ENCODE results near the gene LGALS12.
"Not testable (repeated sequence)": the region's sequence is repeated elsewhere in the genome, so short reads cannot be mapped to it uniquely, and the experiment has no call there.

Gene LGALS12

DNA sequence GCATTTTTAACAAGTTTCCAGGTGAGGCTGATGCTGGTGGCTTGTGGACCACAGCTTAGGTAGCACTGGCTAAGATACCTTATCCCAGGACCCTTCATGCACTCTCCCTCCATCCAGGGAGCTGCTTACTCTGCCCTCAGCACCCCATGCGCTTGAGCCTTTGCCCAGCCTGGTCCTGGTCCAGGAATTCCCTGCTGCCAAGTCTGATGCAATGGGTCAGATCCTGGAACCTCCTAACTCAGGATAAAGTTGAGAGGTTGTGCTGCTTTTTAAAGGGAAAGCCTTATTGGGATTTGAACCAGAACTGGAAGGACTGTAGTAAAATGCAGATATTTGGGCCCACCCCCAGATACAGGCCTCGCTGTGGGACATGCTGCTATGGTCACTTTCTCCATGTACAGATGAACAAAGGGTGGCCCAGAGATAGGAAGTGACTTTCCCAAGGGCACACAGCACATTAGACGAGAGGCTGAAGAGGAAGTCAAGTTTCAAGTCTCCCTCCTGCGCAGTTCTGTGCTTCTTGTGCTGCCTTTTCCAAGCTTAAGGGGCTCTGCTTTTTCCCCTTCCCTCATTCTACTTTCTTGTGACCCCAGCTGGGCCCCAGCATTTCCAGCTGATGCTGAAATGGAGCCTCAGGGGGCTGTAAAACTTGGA, 824 bp upstream of the LGALS12 start:
- DNase-seq (ENCODE audit: low read depth, low spot score): peak; percentile 19

DNA sequence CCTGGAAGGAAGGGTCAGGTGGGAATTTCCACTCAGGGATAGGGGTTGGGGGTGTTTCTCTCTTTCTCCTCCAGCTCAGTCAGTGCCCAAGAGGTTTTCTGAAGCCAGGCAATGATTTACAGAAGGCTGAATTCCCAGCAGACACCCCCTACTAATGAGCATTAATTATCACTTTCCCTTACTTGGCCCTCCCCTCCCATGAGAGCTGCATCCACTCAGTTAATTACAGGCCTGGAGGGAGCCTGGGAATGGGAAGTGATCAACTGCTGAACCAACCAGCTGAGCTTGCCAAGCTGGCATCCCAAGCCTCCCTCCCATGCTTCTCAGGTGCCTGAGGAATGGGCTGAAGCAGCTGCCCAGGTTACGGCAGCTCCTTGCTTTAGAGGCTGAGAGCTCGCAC, 992 bp downstream of the LGALS12 start:
- no peak for DNase-seq (ENCODE audit: low read depth, low spot score)

DNA sequence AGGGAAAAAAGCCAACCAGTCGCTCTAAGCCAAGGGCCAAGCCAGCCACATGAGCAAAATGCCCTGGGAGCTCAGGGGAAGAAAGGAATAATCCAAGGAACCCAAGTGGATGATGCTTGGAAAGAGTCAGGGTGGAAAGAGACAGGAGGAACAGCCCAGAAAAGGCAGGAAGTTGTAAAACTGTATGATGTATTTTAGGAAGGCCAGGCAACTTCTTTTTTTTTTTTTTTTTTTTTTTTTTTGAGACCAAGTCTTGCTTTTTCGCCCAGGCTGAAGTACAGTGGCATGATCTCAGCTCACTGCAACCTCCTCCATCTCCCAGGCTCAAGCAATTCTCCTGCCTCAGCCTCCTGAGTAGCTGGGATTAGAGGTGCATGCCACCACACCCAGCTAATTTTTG, 1.6 kb downstream of the LGALS12 start:
- no peak for DNase-seq (ENCODE audit: low read depth, low spot score)

DNA sequence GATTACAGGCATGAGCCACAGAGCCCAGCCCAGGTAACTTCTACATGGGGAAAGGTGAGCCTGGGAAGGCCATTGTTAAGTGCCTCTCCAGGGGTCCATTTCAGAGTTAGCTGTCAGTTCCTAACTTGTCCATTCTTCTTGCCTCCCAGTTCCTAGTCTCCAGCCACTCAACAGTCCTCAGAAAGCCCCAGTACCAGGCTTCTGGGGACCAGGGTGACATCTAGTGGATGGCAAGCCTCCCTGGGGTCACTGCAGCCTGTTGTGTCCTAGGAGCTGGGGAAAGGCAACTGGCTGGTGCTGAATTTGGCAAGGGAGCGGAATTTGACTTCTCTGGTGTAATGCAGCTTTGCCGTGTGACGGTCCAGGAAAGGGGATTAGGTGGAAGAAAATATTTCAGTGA, 2.1 kb downstream of the LGALS12 start:
- peak; percentile 42 for DNase-seq (ENCODE audit: low read depth, low spot score)

DNA sequence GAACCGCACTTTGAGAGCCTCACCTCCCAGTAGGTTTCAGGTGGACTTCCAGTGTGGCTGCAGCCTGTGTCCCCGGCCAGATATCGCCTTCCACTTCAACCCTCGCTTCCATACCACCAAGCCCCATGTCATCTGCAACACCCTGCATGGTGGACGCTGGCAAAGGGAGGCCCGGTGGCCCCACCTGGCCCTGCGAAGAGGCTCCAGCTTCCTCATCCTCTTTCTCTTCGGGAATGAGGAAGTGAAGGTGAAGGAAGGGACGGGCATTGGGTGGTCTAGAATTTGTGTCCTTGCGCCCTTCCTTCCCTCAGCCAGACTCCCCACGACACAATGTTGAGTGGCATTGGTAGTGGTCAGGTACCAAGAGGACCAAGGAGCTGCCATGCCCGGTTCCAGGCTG, 2.9 kb downstream of the LGALS12 start:
- DNase-seq (ENCODE audit: low read depth, low spot score): no peak

DNA sequence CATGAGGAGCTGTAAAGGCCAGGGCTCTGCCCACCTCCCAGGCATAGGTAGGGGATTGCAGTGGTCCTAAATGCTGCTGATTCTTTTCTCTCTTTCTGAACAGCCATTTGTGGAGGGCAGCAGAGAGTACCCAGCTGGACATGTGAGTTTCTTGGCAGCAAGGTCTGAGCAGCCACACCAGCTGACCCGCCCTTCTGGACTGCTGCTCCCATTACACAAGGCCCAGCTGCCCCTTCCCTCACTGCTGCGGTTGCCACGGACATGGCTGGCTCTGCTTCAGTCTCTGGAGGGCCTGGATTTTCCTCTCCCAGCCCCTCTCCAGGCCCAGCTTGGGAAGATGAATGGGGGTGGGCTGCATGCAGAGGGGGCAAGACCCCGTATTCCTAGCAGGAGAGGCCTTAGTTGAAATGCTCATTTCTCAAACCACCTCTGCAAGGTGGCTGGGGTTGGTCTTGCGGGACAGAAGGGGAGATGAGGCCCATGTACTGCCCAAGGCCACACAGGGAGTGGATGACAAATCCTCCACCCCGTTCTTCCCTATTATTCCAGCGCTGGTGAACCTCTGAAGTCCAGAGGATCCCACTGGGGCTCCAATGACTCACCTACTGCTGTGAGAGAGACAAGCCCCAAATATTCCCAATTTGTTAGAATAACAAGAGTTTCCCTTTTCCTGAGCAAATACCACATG, 4.6 kb downstream of the LGALS12 start:
- peak; percentile 46 for DNase-seq (ENCODE audit: low read depth, low spot score)

DNA sequence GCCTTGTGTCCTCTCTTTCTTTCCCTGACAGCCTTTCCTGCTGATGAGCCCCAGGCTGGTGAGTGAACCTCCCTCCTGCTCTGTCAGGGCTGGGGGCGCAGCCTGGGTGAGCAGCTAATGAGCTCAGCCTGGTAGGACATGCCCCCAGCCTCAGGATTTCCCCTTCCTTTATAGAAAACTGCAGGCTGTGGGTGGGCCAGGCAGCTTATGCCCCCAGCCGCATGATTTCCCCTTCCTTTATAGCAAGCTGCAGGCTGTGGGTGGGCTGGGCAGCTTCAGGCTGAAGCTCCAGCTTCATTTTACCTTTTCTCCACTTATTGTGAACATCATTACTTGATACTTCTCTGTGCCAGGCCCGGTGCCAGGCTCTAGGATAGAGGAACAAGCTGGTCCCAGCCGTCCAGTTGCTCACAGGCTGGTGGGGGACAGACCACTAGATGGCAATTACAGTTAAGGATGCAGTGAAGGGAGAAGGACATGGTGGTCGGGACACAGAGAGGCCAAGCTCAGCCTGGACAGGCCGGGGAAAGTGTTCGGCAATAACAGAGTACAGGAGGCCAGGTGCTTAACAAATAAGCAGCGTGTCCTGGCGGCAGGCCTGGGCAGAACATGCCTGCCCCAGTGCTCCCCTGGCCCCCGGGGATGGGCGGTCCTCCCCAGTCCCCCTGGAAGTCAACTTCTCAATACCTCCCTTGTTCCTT, 5.3 kb downstream of the LGALS12 start:
- no peak for DNase-seq (ENCODE audit: low read depth, low spot score)

DNA sequence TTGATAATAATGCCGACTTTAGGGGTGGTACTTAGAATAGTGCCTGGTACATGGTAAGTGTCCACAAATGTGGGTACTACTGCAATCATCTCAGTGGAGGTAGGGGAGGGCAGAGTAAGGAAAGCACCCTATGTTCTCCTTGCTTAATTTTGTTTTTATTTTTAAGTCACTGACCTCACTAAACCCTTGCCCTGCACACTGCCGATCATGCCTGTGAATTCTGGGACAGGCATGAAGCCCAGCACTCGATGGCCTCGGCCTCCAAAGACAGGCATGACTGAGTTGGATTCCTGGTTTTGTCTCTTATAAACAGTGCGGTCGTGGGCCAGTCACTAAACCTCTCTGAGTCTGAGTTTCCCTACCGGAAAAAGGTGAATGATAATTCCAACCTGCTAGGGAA, 6.9 kb downstream of the LGALS12 start:
- no peak for DNase-seq (ENCODE audit: low read depth, low spot score)

DNA sequence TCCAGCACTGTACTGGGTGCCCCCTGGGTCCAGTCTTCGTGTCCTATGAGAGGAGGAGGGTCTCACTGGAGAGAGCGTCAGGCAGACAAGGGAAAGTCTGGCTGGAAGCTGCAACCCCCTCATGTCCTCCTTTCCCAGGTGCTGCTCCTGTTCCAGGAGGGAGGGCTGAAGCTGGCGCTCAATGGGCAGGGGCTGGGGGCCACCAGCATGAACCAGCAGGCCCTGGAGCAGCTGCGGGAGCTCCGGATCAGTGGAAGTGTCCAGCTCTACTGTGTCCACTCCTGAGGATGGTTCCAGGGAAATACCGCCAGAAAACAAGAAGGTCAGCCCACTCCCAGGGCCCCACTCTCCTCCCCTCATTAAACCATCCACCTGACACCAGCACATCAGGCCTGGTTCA, 10.2 kb downstream of the LGALS12 start:
- no peak for DNase-seq (ENCODE audit: low read depth, low spot score)

DNA sequence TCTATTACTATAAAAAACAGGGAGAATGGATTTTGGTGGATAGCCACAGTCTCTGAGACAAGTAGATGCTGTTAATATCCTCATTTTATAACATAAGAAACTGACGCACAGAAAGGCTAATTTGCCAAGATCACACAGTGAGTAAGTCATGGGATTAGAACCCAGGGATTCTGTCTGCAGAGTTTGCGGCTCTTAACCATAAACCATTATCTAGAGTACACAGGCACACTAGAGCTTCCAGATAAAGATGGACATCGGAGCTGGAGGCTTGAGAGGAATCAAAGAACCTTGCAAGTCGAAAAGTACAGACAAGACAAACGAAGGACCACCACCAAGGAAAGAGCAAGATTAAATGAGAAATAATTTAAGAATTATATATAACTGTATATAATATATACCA, 11.3 kb downstream of the LGALS12 start:
- no peak for DNase-seq (ENCODE audit: low read depth, low spot score)

DNA sequence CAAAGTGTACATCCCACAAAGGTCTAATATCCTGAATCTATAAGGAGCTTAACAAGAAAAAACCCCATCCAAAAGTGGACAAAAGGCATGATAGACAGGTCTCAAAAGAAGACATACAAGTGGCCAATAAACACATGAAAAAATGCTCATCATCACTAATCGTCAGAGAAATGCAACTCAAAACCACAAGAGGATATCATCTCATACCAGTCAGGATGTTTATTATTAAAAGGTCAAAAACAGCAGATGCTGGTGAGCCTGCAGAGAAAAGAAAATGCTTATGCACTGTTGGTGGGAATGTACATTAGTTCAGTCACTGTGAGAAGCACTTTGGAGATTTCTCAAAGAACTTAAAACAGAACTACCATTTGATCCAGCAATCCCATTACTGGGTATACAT, 12.7 kb downstream of the LGALS12 start:
- DNase-seq (ENCODE audit: low read depth, low spot score): peak; percentile 39

DNA sequence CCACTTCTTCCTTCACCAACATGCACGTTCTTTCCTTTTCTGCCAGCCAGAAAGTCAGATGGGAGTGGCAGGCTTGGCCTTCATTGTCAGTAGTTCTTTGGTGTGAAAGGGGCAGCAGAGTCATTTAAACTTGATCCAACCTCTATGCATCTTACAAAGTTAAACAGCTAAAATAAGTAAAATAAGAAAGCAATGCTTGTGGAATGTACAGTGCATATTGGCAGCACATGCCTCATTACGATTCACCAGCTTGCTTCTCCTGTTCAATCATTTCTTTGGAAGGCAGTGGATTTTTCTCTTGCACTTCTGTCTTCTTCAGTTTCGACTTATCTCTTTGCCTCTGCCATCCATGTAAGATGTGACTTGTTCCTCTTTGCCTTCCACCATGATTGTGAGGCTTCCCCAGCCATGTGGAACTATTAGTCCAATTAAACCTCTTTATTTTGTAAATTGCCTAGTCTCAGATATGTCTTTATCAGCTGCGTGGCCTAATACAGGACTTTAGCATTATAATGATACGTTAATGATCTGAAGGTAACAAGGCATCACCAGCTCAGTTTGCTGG, 14.8 kb downstream of the LGALS12 start:
- DNase-seq (ENCODE audit: low read depth, low spot score): no peak

DNA sequence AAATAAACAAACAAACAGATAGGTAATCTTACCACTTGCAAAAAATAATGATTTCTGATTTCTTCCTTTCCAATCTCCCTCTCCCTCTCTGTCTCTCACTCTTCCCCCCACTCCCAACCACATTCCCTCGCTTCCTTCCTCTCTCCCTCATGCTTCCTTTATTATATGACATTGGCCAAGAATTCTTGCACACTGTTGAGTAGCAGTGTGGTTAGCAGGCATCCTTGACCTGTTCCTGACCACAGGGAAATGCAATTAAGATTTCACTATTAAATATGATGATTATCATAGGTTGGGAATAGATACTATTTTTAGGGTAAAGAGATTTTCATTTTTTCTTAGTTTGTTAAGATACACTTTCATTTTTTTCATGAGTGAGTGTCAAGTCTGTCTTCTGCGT, 16.0 kb downstream of the LGALS12 start:
- no peak for DNase-seq (ENCODE audit: low read depth, low spot score)

DNA sequence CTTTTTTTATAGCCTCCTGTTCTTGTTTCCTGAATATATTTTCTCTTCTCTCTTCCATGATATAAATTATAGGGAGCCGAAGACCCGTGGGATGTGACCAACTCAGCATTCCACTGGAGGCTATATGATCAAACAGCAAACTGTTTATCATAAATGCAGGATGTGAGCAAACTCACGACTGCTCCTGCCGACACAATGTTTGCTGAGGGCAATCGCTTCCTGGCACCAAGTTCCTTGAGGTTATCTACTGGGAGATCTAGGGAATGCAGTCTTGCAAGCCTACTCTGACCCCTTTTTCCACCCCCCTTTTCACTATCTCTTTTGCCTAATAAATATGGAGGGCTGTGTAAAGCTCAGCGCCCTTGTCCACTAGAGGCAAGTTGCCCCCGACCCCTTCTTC, 17.3 kb downstream of the LGALS12 start:
- no peak for DNase-seq (ENCODE audit: low read depth, low spot score)

DNA sequence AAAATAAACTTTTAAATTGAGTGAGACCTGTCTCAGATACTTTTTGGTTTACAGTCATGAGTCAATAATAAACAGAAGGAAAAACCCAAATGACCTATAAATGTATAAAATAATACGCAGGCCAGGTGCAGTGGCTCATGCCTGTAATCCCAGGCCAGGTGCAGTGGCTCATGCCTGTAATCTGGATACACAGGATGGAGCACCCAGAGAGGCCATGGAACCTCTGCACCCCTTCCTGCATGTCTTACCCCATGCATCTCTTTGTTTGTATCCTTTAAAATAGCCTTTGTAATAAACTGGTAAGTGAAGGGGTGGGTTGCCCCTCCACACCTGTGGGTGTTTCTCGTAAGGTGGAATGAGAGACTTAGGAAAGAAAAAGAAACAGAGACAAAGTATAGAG, 21.8 kb downstream of the LGALS12 start:
- no peak for DNase-seq (ENCODE audit: low read depth, low spot score)

DNA sequence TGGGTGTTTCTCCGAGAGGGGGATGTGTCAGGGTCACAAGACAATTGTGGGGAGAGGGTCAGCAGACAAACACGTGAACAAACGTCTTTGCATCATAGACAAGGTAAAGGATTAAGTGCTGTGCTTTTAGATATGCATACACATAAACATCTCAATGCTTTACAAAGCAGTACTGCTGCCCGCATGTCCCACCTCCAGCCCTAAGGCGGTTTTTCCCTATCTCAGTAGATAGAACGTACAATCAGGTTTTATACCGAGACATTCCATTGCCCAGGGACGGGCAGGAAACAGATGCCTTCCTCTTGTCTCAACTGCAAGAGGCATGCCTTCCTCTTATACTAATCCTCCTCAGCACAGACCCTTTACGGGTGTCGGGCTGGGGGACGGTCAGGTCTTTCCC, 22.3 kb downstream of the LGALS12 start:
- DNase-seq (ENCODE audit: low read depth, low spot score): not testable (repeated sequence)

DNA sequence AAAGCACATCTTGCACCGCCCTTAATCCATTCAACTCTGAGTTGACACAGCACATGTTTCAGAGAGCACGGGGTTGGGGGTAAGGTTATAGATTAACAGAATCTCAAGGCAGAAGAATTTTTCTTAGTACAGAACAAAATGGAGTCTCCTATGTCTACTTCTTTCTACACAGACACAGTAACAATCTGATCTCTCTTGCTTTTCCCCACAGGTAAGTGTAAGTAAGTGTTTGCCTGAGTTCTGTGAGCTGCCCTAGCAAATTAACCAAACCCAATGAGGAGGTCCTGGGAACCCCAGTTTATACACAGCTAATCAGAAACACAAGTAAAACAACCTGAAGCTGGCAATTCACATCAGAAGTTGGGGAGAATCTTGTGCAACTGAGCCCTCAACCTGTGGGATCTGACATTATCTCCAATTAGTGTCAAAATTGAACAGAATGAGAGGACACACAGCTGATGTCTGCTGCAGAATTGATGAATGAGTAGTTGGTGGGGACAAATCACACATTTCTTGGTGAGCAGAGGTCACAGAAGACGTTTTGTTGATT, 22.9 kb downstream of the LGALS12 start:
- not testable (repeated sequence) for DNase-seq (ENCODE audit: low read depth, low spot score)

DNA sequence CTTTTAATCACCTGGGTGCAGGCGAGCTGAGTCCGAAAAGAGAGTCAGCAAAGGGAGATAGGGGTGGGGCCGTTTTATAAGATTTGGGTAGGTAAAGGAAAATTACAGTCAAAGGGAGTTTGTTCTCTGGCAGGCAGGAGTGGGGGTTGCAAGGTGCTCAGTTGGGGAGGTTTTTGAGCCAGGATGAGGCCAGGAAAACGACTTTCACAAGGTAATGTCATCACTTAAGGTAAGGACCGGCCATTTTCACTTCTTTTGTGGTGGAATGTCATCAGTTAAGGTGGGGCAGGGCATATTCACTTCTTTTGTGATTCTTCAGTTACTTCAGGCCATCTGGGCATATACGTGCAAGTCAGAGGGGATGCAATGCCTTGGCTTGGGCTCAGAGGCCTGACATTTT, 23.5 kb downstream of the LGALS12 start:
- not testable (repeated sequence) for DNase-seq (ENCODE audit: low read depth, low spot score)

DNA sequence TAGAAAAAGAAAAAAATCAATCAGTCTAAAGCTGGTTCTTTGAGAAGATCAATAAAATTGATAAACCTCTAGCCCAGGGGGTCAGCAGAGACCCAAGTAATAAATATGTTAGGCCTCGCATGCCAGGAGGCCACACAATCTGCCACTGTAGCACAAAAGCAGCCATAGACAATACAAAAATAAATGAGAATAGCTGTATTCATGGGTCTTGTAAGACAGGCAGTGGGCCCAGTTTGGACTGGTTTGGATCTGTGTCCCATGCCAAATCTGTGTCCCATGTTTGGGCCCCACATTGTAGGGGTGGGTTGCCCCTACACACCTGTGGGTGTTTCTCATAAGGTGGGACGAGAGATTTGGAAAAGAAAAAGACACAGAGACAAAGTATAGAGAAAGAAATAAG, 24.1 kb downstream of the LGALS12 start:
- no peak for DNase-seq (ENCODE audit: low read depth, low spot score)

DNA sequence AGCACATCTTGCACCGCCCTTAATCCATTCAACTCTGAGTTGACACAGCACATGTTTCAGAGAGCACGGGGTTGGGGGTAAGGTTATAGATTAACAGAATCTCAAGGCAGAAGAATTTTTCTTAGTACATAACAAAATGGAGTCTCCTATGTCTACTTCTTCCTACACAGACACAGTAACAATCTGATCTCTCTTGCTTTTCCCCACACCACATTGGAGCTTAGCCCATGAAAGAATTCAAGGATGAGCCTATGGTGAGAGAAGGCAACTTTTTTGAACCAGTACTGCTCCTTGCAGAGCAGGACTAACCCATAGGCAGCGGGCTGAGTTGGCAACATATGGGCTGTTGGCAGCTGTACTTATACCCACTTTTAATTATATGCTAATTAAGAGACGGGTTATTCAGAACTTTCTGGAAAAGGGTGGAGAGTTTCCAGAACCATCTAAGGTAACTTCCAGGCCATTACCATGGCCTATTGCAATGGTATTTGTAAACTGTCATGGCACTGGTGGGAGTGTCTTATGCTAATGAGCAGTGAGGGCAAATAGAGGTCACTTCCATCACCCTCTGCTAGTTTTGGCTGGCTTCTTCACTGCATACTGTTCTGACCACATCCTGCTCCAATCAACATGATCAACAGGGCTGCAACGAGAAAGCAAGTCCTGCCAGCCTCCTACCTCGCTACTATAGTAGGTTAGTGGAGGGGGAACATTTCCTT, 25.3 kb downstream of the LGALS12 start:
- DNase-seq (ENCODE audit: low read depth, low spot score): peak; percentile 96

DNA sequence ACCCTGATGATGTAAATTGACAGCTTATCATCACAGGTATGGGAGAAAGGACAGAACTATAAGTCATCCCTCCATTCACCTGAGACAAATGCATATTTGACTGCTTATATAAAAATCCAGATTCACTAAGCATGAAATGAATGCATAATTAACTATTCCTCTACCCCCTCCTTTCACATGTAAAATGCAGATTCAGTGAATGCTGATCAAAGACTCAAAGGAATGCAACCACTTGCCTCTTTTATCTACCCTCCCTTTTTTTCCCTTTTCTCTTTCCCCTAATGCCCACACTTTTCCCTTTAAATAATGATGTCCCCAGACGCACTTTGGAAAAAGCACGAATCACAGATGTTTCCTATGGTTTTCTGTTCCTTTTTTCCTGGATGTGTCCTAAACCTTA, 26.2 kb downstream of the LGALS12 start:
- DNase-seq (ENCODE audit: low read depth, low spot score): peak; percentile 29
